Astrocyte (in vitro differentiated cells and primary cell): ENCODE data around the gene CA10. TPM values are rescaled to one million over a fixed set of nuclear protein-coding genes. Genes with fewer than 3 reads are reported as not detected.

Experiments used
- DNase-seq: peaks from one replicate; pipeline ENCODE4 v3.0.0-alpha.2; 2010; ENCODE audit warnings: low read depth
- FAIRE-seq: peaks from 2 replicates; lab custom pipeline; 2011; peaks lifted over from hg19 to GRCh38; lab: Jason Lieb, UNC
- H2AFZ ChIP-seq: 2 replicates; pipeline ENCODE4 v1.6.0; 2012; ENCODE audit warnings: low read depth, low read length, inconsistent platforms
- H3K27ac ChIP-seq: 2 replicates; pipeline ENCODE4 v1.5.1; 2011; ENCODE audit warnings: low read depth, low read length, inconsistent platforms
- H3K27me3 ChIP-seq: 2 replicates; pipeline ENCODE4 v1.6.0; 2011; ENCODE audit warnings: low read length, inconsistent platforms; ENCODE audit not compliant: insufficient read depth
- H3K36me3 ChIP-seq: 2 replicates; pipeline ENCODE4 v1.5.1; 2011; ENCODE audit warnings: low read length, inconsistent platforms; ENCODE audit not compliant: insufficient read depth
- H3K4me1 ChIP-seq: 2 replicates; pipeline ENCODE4 v1.5.1; 2011; ENCODE audit warnings: low read length, inconsistent platforms; ENCODE audit not compliant: insufficient read depth
- H3K4me2 ChIP-seq: 2 replicates; pipeline ENCODE4 v1.6.0; 2012; ENCODE audit warnings: low read length, inconsistent platforms
- H3K4me3 ChIP-seq: 2 replicates; pipeline ENCODE4 v1.5.1; 2011; ENCODE audit warnings: low read depth, mild to moderate bottlenecking, low read length, inconsistent platforms; ENCODE audit not compliant: insufficient read depth
- H3K79me2 ChIP-seq: 2 replicates; pipeline ENCODE4 v1.6.0; 2012; ENCODE audit warnings: mild to moderate bottlenecking, low read length, inconsistent platforms; ENCODE audit not compliant: insufficient read depth
- H3K9ac ChIP-seq: 2 replicates; pipeline ENCODE4 v1.6.0; 2012; ENCODE audit warnings: mild to moderate bottlenecking, low read length, inconsistent platforms
- H3K9me3 ChIP-seq: 2 replicates; pipeline ENCODE4 v1.5.1; 2012; ENCODE audit warnings: low read depth, mild to moderate bottlenecking, low read length, inconsistent platforms; ENCODE audit not compliant: insufficient read depth
- H4K20me1 ChIP-seq: 2 replicates; pipeline ENCODE4 v1.6.0; 2012; ENCODE audit warnings: low read length, inconsistent platforms; ENCODE audit not compliant: insufficient read depth
- H3K27ac Mint-ChIP-seq: one replicate; pipeline ENCODE4 v1.8.0; 2021; ENCODE audit warnings: mild to moderate bottlenecking, mixed read lengths; ENCODE audit not compliant: unreplicated experiment
- H3K27me3 Mint-ChIP-seq: one replicate; pipeline ENCODE4 v1.8.0; 2021; ENCODE audit warnings: low read depth, mixed read lengths; ENCODE audit not compliant: unreplicated experiment
- H3K36me3 Mint-ChIP-seq: one replicate; pipeline ENCODE4 v1.8.0; 2021; ENCODE audit warnings: low read depth, mixed read lengths; ENCODE audit not compliant: unreplicated experiment
- H3K4me1 Mint-ChIP-seq: one replicate; pipeline ENCODE4 v1.8.0; 2021; ENCODE audit warnings: low read depth, mixed read lengths; ENCODE audit not compliant: unreplicated experiment
- H3K4me3 Mint-ChIP-seq: one replicate; pipeline ENCODE4 v1.8.0; 2021; ENCODE audit warnings: mild to moderate bottlenecking, moderate library complexity, mixed read lengths; ENCODE audit not compliant: unreplicated experiment
- H3K9me3 Mint-ChIP-seq: one replicate; pipeline ENCODE4 v1.8.0; 2021; ENCODE audit warnings: mild to moderate bottlenecking, mixed read lengths; ENCODE audit not compliant: unreplicated experiment
- CTCF ChIP-seq: IDR thresholded peaks from 2 replicates; pipeline ENCODE4 v1.5.1; 2011; ENCODE audit warnings: low read depth, mild to moderate bottlenecking, inconsistent platforms, low read length, moderate library complexity; ENCODE audit not compliant: insufficient read depth
- EZH2 ChIP-seq: IDR thresholded peaks from 2 replicates; pipeline ENCODE4 v1.6.1; 2012; ENCODE audit warnings: mild to moderate bottlenecking, low read length, inconsistent platforms; ENCODE audit not compliant: insufficient read depth
- total RNA-seq: library from RNA; stranded (reverse); gene quantifications from 2 replicates; pipeline ENCODE4 v1.2.1, GENCODE V29; 2021

CA10 gene
- total RNA-seq, 1 donor from 2014 or later = 0.43 TPM

GRCh38 chr17:51957786-51958185 lies 200.7 kb downstream of the CA10 start:
- peaks cover 8% of the 10 kb centered on the region for H3K9me3 ChIP-seq
- H3K27me3 ChIP-seq = no peaks in the 10 kb centered on the region
- TF ChIP-seq EZH2 (no peak), CTCF (no peak)
- H3K9me3 Mint-ChIP-seq = peaks cover 11% of the 10 kb centered on the region
- H3K4me3 Mint-ChIP-seq = no peak overlapping the region
- no peak for DNase-seq
- no peaks in the 10 kb centered on the region for H3K79me2 ChIP-seq
- no peak overlapping the region for H3K4me3 ChIP-seq
- H3K4me2 ChIP-seq = no peak overlapping the region
- no peaks in the 10 kb centered on the region for H4K20me1 ChIP-seq
- H3K9ac ChIP-seq = no peak overlapping the region
- no peaks in the 10 kb centered on the region for H3K4me1 ChIP-seq
- no peaks in the 10 kb centered on the region for H3K36me3 Mint-ChIP-seq
- FAIRE-seq = no peak
- no peaks in the 10 kb centered on the region for H3K36me3 ChIP-seq
- H3K4me1 Mint-ChIP-seq = peaks cover 4% of the 10 kb centered on the region
- H2AFZ ChIP-seq = no peak overlapping the region
- H3K27ac Mint-ChIP-seq = no peak overlapping the region
- H3K27ac ChIP-seq = no peak overlapping the region
- H3K27me3 Mint-ChIP-seq = no peaks in the 10 kb centered on the region

- FAIRE-seq (no peak), DNase-seq (no peak)
- Histone ChIP-seq H3K4me3 (no peak overlapping the region), H3K36me3 (no peaks in the 10 kb centered on the region), H3K27me3 (no peaks in the 10 kb centered on the region), H3K9ac (no peak overlapping the region), H3K27ac (no peak overlapping the region), H3K4me1 (no peaks in the 10 kb centered on the region), H3K4me2 (no peak overlapping the region), H3K9me3 (no peaks in the 10 kb centered on the region), H4K20me1 (no peaks in the 10 kb centered on the region), H3K79me2 (no peaks in the 10 kb centered on the region), H2AFZ (no peak overlapping the region)
- Mint-ChIP-seq H3K9me3 (no peaks in the 10 kb centered on the region), H3K4me1 (peaks cover 15% of the 10 kb centered on the region), H3K27ac (no peak overlapping the region), H3K27me3 (no peaks in the 10 kb centered on the region), H3K36me3 (no peaks in the 10 kb centered on the region), H3K4me3 (no peak overlapping the region)
- TF ChIP-seq EZH2 (no peak), CTCF (no peak)
These were observed 203.3 kb downstream of the CA10 start for GRCh38 chr17:51955245-51955644.

GRCh38 chr17:51954232-51954765 lies 204.2 kb downstream of the CA10 start:
- Mint-ChIP-seq H3K36me3 (no peaks in the 10 kb centered on the region), H3K4me1 (peaks cover 15% of the 10 kb centered on the region), H3K27me3 (no peaks in the 10 kb centered on the region), H3K27ac (no peak overlapping the region), H3K4me3 (no peak overlapping the region), H3K9me3 (no peaks in the 10 kb centered on the region)
- no peak for FAIRE-seq
- Histone ChIP-seq H3K79me2 (no peaks in the 10 kb centered on the region), H3K27me3 (no peaks in the 10 kb centered on the region), H4K20me1 (no peaks in the 10 kb centered on the region), H3K9me3 (no peaks in the 10 kb centered on the region), H3K4me1 (no peaks in the 10 kb centered on the region), H3K4me2 (no peak overlapping the region), H3K4me3 (no peak overlapping the region), H3K27ac (no peak overlapping the region), H3K9ac (no peak overlapping the region), H2AFZ (no peak overlapping the region), H3K36me3 (no peaks in the 10 kb centered on the region)
- DNase-seq = no peak
- no peak for TF ChIP-seq CTCF
